H9 (cell line): Measurements from ENCODE around the gene NINJ1. TPM values are rescaled to one million over a fixed set of nuclear protein-coding genes. Genes with fewer than 3 reads are reported as not detected.

Experiments used
- DNase-seq: peaks from one replicate; pipeline ENCODE4 v3.0.0-alpha.2; 2017
- H2AFZ ChIP-seq: one replicate; pipeline ENCODE4 v1.6.1; 2013; ENCODE audit warnings: mild to moderate bottlenecking, low read length, control low read depth, moderate library complexity
- H2AK5ac ChIP-seq: 2 replicates; pipeline ENCODE4 v1.6.1; 2013; ENCODE audit warnings: low read length, control low read depth, mixed read lengths; ENCODE audit not compliant: insufficient read length
- H2BK120ac ChIP-seq: one replicate; pipeline ENCODE4 v1.6.1; 2013; ENCODE audit warnings: low read depth, mild to moderate bottlenecking, low read length, control low read depth, inconsistent platforms; ENCODE audit not compliant: poor library complexity, severe bottlenecking
- H2BK12ac ChIP-seq: 2 replicates; pipeline ENCODE4 v1.6.1; 2013; ENCODE audit warnings: low read length, control low read depth, mixed read lengths, low read depth; ENCODE audit not compliant: insufficient read length
- H2BK15ac ChIP-seq: 2 replicates; pipeline ENCODE4 v1.6.1; 2013; ENCODE audit warnings: low read depth, low read length, control low read depth
- H2BK20ac ChIP-seq: one replicate; pipeline ENCODE4 v1.6.1; 2013; ENCODE audit warnings: low read depth, mild to moderate bottlenecking, low read length, control low read depth, inconsistent platforms; ENCODE audit not compliant: poor library complexity, severe bottlenecking
- H2BK5ac ChIP-seq: 2 replicates; pipeline ENCODE4 v1.6.1; 2013; ENCODE audit warnings: low read length, control low read depth, mixed read lengths; ENCODE audit not compliant: insufficient read length
- H3K14ac ChIP-seq: 2 replicates; pipeline ENCODE4 v1.6.1; 2013; ENCODE audit warnings: low read length, control low read depth; ENCODE audit not compliant: insufficient read depth
- H3K18ac ChIP-seq: 2 replicates; pipeline ENCODE4 v1.6.1; 2013; ENCODE audit warnings: low read depth, mild to moderate bottlenecking, mixed read lengths, low read length, control low read depth; ENCODE audit not compliant: insufficient read length
- H3K23ac ChIP-seq: 2 replicates; pipeline ENCODE4 v1.6.1; 2013; ENCODE audit warnings: low read length, control low read depth, mixed read lengths, low read depth; ENCODE audit not compliant: insufficient read length
- H3K23me2 ChIP-seq: 2 replicates; pipeline ENCODE4 v1.6.1; 2013; ENCODE audit warnings: low read depth, mild to moderate bottlenecking, mixed read lengths, low read length, control low read depth; ENCODE audit not compliant: insufficient read length, poor library complexity, severe bottlenecking
- H3K27ac ChIP-seq: 2 replicates; pipeline ENCODE4 v1.5.1; 2013; ENCODE audit warnings: low read length, control low read depth, mixed read lengths, low read depth; ENCODE audit not compliant: insufficient read length
- H3K27me3 ChIP-seq: 2 replicates; pipeline ENCODE4 v1.6.1; 2013; ENCODE audit warnings: low read length, control low read depth, inconsistent platforms; ENCODE audit not compliant: insufficient read depth
- H3K4ac ChIP-seq: 2 replicates; pipeline ENCODE4 v1.6.1; 2013; ENCODE audit warnings: low read depth, mild to moderate bottlenecking, control low read depth, inconsistent platforms, low read length, moderate library complexity
- H3K4me1 ChIP-seq: 2 replicates; pipeline ENCODE4 v1.6.1; 2013; ENCODE audit warnings: low read length, control low read depth, inconsistent platforms; ENCODE audit not compliant: insufficient read depth
- H3K4me2 ChIP-seq: 2 replicates; pipeline ENCODE4 v1.6.1; 2013; ENCODE audit warnings: low read length, control low read depth, mixed read lengths; ENCODE audit not compliant: insufficient read length, insufficient read depth
- H3K56ac ChIP-seq: 2 replicates; pipeline ENCODE4 v1.6.1; 2013; ENCODE audit warnings: low read depth, mild to moderate bottlenecking, mixed read lengths, low read length, control low read depth; ENCODE audit not compliant: insufficient read length
- H3K79me1 ChIP-seq: 2 replicates; pipeline ENCODE4 v1.6.1; 2013; ENCODE audit warnings: low read depth, mild to moderate bottlenecking, moderate library complexity, low read length, control low read depth, inconsistent platforms; ENCODE audit not compliant: insufficient read depth, poor library complexity, severe bottlenecking
- H3K79me2 ChIP-seq: 2 replicates; pipeline ENCODE4 v1.6.1; 2013; ENCODE audit warnings: low read length, control low read depth, inconsistent platforms; ENCODE audit not compliant: insufficient read depth
- H3K9ac ChIP-seq: 2 replicates; pipeline ENCODE4 v1.6.1; 2013; ENCODE audit warnings: low read length, control low read depth, mixed read lengths; ENCODE audit not compliant: insufficient read length; ENCODE audit errors: extremely low read depth
- H3K9me3 ChIP-seq: one replicate; pipeline ENCODE4 v1.6.1; 2013; ENCODE audit warnings: low read depth, low read length, inconsistent platforms; ENCODE audit not compliant: control insufficient read depth
- H3T11ph ChIP-seq: one replicate; pipeline ENCODE4 v1.6.1; 2013; ENCODE audit warnings: mild to moderate bottlenecking, low read length, control low read depth, inconsistent platforms
- H4K20me1 ChIP-seq: one replicate; pipeline ENCODE4 v1.6.1; 2013; ENCODE audit not compliant: control insufficient read depth, insufficient read length, insufficient read depth
- H4K5ac ChIP-seq: 2 replicates; pipeline ENCODE4 v1.6.1; 2013; ENCODE audit warnings: low read depth, mild to moderate bottlenecking, mixed read lengths, low read length, control low read depth; ENCODE audit not compliant: insufficient read length
- H4K8ac ChIP-seq: replicated peaks from 2 replicates; pipeline ENCODE4 v1.6.1; 2013; ENCODE audit warnings: low read length, control low read depth, mixed read lengths, low read depth; ENCODE audit not compliant: insufficient read length
- H4K91ac ChIP-seq: 2 replicates; pipeline ENCODE4 v1.6.1; 2013; ENCODE audit warnings: low read depth, mild to moderate bottlenecking, moderate library complexity, mixed read lengths, low read length, control low read depth; ENCODE audit not compliant: insufficient read length
- H3K27ac Mint-ChIP-seq, 3 experiments: 2 replicates in 2 of 3; 3 replicates in 1 of 3; pipeline ENCODE4 v1.8.0; 2020 to 2021; ENCODE audit warnings: mixed read lengths in 3 of 3, mild to moderate bottlenecking in 1 of 3, moderate library complexity in 1 of 3
- H3K27me3 Mint-ChIP-seq: 2 replicates; pipeline ENCODE4 v1.8.0; 2021; ENCODE audit warnings: low read depth, mild to moderate bottlenecking, moderate library complexity, mixed read lengths
- H3K36me3 Mint-ChIP-seq, 3 experiments: 2 replicates in 2 of 3; 3 replicates in 1 of 3; pipeline ENCODE4 v1.8.0; 2020 to 2021; ENCODE audit warnings: low read depth in 3 of 3, mixed read lengths in 3 of 3; ENCODE audit not compliant: insufficient read depth in 1 of 3
- H3K4me1 Mint-ChIP-seq, 2 experiments: 2 replicates each; pipeline ENCODE4 v1.8.0; 2020; ENCODE audit warnings: mixed read lengths in 2 of 2
- H3K4me3 Mint-ChIP-seq, 2 experiments: 2 replicates in 1 of 2; 3 replicates in 1 of 2; pipeline ENCODE4 v1.8.0; 2020 to 2021; ENCODE audit warnings: mild to moderate bottlenecking in 2 of 2, mixed read lengths in 2 of 2, moderate library complexity in 1 of 2
- H3K9me3 Mint-ChIP-seq, 2 experiments: 2 replicates in 1 of 2; 3 replicates in 1 of 2; pipeline ENCODE4 v1.8.0; 2020; ENCODE audit warnings: mild to moderate bottlenecking in 2 of 2, mixed read lengths in 2 of 2, moderate library complexity in 1 of 2
- WGBS: extraction: QIAGEN DNeasy Blood & Tissue Kit; methylation state at CpG from one replicate; pipeline ENCODE4 v1.1.7; 2013; ENCODE audit warnings: missing lambda C conversion rate, low lambda C conversion rate, mixed read lengths; ENCODE audit not compliant: insufficient read length; ENCODE audit errors: extremely low coverage; 5-methylcytosine and 5-hydroxymethylcytosine counted together
- total RNA-seq: library from RNA; stranded (reverse); gene quantifications from 2 replicates; pipeline ENCODE4 v1.2.1, GENCODE V29; 2021
- TF ChIP-seq, protein P1 (sequence below): fragments of 200-600 bp; sonication (generic); conservative IDR thresholded peaks from 3 replicates; pipeline ENCODE4 v1.8.0; 2021; ENCODE audit warnings: antibody characterized with exemption, mild to moderate bottlenecking

Gene NINJ1
- total RNA-seq, 1 experiment from 2014 or later = 28.9 TPM

DNA sequence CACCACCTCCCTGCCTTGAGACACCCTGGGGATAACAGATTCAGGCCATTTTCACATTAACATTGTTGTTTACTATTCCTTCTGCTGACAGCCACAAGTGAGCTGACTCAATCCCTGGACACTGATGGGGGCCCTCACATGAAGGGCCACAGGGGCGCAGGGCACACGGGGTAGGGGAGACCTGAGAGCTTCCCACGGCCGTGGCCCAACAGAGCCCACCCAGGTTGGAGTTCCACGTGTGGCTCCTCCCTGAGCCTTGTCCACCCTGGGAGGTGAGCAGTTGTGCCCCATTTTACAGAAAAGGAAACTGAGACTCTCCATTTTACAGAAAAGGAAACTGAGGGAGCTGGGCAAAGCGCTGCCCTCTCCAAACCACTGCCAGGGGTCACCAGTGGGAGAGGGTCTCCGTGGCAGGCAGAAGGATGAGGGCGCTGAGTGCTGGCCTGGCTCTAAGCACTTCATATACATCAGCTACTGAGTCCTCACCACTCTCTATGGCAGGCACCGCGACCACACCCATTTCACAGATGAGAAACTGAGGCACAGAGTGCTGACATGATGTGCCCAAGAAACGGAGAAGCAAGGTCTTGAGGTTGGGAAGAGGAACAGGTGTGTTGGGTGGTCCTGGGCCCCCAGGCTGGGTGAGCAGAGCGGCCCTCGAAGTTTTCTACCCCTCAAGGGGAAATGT, 2.3 kb downstream of the NINJ1 start:
- no peaks in the 10 kb centered on the region for H3K79me2 ChIP-seq
- Mint-ChIP-seq H3K27me3 (peaks cover 22% of the 10 kb centered on the region), H3K4me1 (peaks cover 23 to 37% of the 10 kb centered on the region in 2 experiments), H3K36me3 (no peaks in the 10 kb centered on the region; a peak in 1 of 7 replicates), H3K27ac (peak overlapping the region in 1 of 3 experiments; percentile 44; a peak in 1 of 7 replicates), H3K4me3 (peak overlapping the region in 1 of 2 experiments; percentile 74; a peak in 1 of 5 replicates), H3K9me3 (no peaks in the 10 kb centered on the region)
- H4K91ac ChIP-seq = no peak overlapping the region
- no peak overlapping the region for H3K56ac ChIP-seq
- H3K79me1 ChIP-seq = no peaks in the 10 kb centered on the region
- no peak overlapping the region for H3K4ac ChIP-seq
- no peaks in the 10 kb centered on the region for H4K20me1 ChIP-seq
- H3K9me3 ChIP-seq = no peaks in the 10 kb centered on the region
- no peaks in the 10 kb centered on the region; the same call in 1 of the 2 replicates for H3K4me1 ChIP-seq
- no peak overlapping the region for H3K9ac ChIP-seq
- no peak overlapping the region for H2AK5ac ChIP-seq
- H3K14ac ChIP-seq = no peak overlapping the region
- no peaks in the 10 kb centered on the region for H3K23me2 ChIP-seq
- no peak overlapping the region for H3K4me2 ChIP-seq
- DNase-seq = no peak
- WGBS = no CpG with 5 or more reads among the region's 13 CpGs
- H2AFZ ChIP-seq = no peak overlapping the region
- no peak overlapping the region for H3T11ph ChIP-seq
- no peak overlapping the region for H2BK15ac ChIP-seq
- no peak overlapping the region for H2BK5ac ChIP-seq
- no peak overlapping the region for H4K5ac ChIP-seq
- TF ChIP-seq, protein P1, sequence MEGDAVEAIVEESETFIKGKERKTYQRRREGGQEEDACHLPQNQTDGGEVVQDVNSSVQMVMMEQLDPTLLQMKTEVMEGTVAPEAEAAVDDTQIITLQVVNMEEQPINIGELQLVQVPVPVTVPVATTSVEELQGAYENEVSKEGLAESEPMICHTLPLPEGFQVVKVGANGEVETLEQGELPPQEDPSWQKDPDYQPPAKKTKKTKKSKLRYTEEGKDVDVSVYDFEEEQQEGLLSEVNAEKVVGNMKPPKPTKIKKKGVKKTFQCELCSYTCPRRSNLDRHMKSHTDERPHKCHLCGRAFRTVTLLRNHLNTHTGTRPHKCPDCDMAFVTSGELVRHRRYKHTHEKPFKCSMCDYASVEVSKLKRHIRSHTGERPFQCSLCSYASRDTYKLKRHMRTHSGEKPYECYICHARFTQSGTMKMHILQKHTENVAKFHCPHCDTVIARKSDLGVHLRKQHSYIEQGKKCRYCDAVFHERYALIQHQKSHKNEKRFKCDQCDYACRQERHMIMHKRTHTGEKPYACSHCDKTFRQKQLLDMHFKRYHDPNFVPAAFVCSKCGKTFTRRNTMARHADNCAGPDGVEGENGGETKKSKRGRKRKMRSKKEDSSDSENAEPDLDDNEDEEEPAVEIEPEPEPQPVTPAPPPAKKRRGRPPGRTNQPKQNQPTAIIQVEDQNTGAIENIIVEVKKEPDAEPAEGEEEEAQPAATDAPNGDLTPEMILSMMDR = no peak
- H2BK12ac ChIP-seq = no peak overlapping the region
- H2BK120ac ChIP-seq = no peak overlapping the region
- H3K27ac ChIP-seq = no peak overlapping the region
- H4K8ac ChIP-seq = no peak overlapping the region
- peaks cover 5% of the 10 kb centered on the region; the same call in 1 of the 2 replicates for H3K27me3 ChIP-seq
- no peak overlapping the region for H3K18ac ChIP-seq
- H3K23ac ChIP-seq = no peak overlapping the region
- H2BK20ac ChIP-seq = no peak overlapping the region
